Esophagus (tissue), 2 donors: ENCODE measurements around the gene APOC1. TPM values are rescaled to one million over a fixed set of nuclear protein-coding genes. Genes with fewer than 3 reads are reported as not detected.
"Not testable (repeated sequence)": the region's sequence is repeated elsewhere in the genome, so short reads cannot be mapped to it uniquely, and the experiment has no call there.

Experiments
- H3K27ac ChIP-seq, 2 donors: one replicate each; pipeline ENCODE4 v1.5.1; 2013; ENCODE audit warnings: low read depth in 2 of 2, mild to moderate bottlenecking in 2 of 2, inconsistent platforms in 1 of 2, low read length in 1 of 2, moderate library complexity in 1 of 2
- H3K27me3 ChIP-seq, 2 donors: one replicate each; pipeline ENCODE4 v1.6.1; 2013; ENCODE audit warnings: low read length in 2 of 2, control low read depth in 1 of 2, mild to moderate bottlenecking in 1 of 2; ENCODE audit not compliant: insufficient read depth in 2 of 2, control insufficient read depth in 1 of 2
- H3K36me3 ChIP-seq, 2 donors: one replicate each; pipeline ENCODE4 v1.6.1; 2013; ENCODE audit warnings: low read length in 1 of 2; ENCODE audit not compliant: control insufficient read depth in 2 of 2, insufficient read depth in 2 of 2
- H3K4me1 ChIP-seq, 2 donors: one replicate each; pipeline ENCODE4 v1.6.1; 2013; ENCODE audit warnings: low read length in 1 of 2; ENCODE audit not compliant: control insufficient read depth in 2 of 2, insufficient read depth in 2 of 2
- H3K4me3 ChIP-seq, 2 donors: one replicate each; pipeline ENCODE4 v1.5.1; 2013; ENCODE audit warnings: low read length in 2 of 2, mild to moderate bottlenecking in 2 of 2, low read depth in 1 of 2, moderate library complexity in 1 of 2
- H3K9me3 ChIP-seq, 2 donors: one replicate each; pipeline ENCODE4 v1.6.1; 2013; ENCODE audit warnings: mild to moderate bottlenecking in 2 of 2, low read depth in 1 of 2, low read length in 1 of 2, moderate library complexity in 1 of 2; ENCODE audit not compliant: control insufficient read depth in 2 of 2, insufficient read depth in 1 of 2
- WGBS, 2 donors: extraction: QIAGEN DNeasy Blood & Tissue Kit; methylation state at CpG; one replicate each; pipeline ENCODE4 v1.1.7; 2013; 5-methylcytosine and 5-hydroxymethylcytosine counted together
- polyA plus RNA-seq, 2 donors: library from polyadenylated mRNA; stranded (reverse); fragments of 200-250 nt; gene quantifications; one replicate each; pipeline ENCODE4 v1.2.3, GENCODE V29; 2013
- donor health status: healthy with polysubstance abuse.
- donor health status: Bipolar disorder and iron deficiency.

APOC1 gene
- 1 to 10 TPM; 2.0 to 2.2 TPM for polyA plus RNA-seq

- 8 to 9% methylated on average over 25 to 28 of the region's 28 CpGs for WGBS, 2 donors
- H3K4me3 ChIP-seq, result peak within 1 kb of the TSS; percentile 37 to 38
- H3K27ac ChIP-seq, H3K9me3 ChIP-seq, H3K4me1 ChIP-seq, H3K36me3 ChIP-seq, H3K27me3 ChIP-seq: not testable (repeated sequence)
Measured at GRCh38 chr19:44914433-44915206, at the start of gene APOC1. Gene APOC1, plus strand, starts transcription at chr19:44914608. Its CDS starts 284 bp downstream, at chr19:44914892.

- H3K36me3 ChIP-seq, result peaks cover 0 to 14% of the 10 kb centered on the region in 2 donors
- no peak overlapping the region for H3K27ac ChIP-seq
- H3K4me1 ChIP-seq, result peaks cover 5 to 6% of the 10 kb centered on the region in 2 donors
- H3K4me3 ChIP-seq, result no peak overlapping the region
- H3K27me3 ChIP-seq, result no peaks in the 10 kb centered on the region
- WGBS, 2 donors, result 93% methylated on average over 27 of the region's 27 CpGs
- no peaks in the 10 kb centered on the region for H3K9me3 ChIP-seq
Measured at GRCh38 chr19:44865196-44865767, 49.1 kb upstream of the APOC1 start.

DNA sequence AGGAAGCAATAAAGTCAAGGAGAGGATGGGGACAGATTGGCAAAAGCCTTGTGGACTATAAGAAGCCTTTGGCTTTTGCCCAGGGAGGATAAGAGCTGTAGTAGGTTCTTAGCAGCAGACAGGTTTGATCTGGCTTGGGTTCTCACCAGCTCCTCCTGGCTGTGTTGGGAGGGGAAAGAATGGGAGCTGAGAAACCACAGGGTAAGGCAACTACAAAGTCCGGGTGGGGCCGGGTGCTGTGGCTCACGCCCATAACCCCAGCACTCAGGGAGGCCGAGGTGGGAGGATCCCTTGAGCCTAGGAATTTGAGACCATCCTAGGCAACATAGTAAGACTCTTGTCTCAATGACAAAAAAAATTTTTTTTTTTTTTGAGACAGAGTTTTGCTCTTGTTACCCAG lies 47.7 kb upstream of the APOC1 start:
- Histone ChIP-seq H3K36me3 (peaks cover 0 to 16% of the 10 kb centered on the region in 2 donors), H3K4me3 (no peak overlapping the region), H3K9me3 (no peaks in the 10 kb centered on the region), H3K4me1 (peaks cover 5 to 6% of the 10 kb centered on the region in 2 donors), H3K27me3 (no peaks in the 10 kb centered on the region), H3K27ac (no peak overlapping the region)
- WGBS, 2 donors, result 81 to 88% methylated on average over 4 of the region's 4 CpGs

DNA sequence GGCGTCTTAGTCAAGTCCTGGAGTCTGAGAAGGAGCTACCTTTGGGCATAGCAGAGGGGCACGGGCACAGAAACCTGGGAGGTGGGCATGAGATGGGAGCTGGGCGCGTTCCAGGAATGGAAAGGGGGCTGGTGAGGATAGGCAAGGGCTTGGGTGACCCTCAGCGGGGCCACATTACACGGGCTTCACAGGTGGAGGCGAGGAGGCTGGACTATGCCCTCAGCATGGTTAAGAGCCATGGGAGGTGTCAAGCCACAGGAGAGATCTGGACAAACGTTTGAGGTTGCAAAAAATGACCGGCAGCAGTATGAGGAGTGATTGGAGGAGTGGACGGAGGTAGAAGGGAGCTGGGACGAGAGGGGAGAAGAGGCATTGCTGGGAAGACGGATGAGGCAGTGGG lies 46.8 kb upstream of the APOC1 start:
- Histone ChIP-seq H3K36me3 (peaks cover 0 to 22% of the 10 kb centered on the region in 2 donors), H3K27me3 (no peaks in the 10 kb centered on the region), H3K27ac (no peak overlapping the region), H3K4me1 (peaks cover 5 to 7% of the 10 kb centered on the region in 2 donors), H3K4me3 (no peak overlapping the region), H3K9me3 (no peaks in the 10 kb centered on the region)
- 88 to 89% methylated on average over 12 of the region's 12 CpGs for WGBS, 2 donors

DNA sequence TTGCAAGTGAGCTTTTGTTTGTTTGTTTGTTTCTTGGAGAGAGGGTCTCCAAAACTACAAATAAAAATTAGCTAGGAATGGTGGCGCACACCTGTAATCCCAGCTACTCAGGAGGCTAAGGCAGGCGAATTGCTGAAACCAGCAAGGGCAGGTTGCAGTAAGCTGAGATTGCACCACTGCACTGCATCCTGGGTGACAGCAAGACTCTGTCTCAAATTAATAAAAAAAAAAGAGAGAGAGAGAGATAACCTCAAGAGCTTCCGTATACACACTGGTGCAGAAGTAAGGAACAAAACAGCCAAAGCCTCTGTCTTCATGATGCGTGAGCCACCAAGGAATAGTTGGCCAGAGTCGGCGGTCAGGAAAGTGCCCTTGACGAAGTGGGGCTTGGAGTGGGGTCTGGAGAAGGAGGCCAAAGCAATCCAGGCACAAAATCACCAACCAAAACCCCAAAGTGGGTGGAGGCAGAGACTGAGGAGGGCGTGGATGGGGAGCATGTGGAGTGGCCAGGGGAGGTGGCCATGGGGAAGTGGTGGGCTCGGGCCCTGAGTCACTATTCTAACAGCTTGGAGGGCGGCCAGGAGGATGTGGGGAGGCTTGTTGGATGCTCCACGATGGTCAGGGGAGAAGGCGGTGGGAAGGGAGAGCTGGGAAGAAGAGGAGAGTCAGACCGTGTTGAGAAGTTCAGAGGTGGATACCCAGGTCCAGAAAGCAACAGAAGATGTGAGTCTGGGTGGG lies 44.5 kb upstream of the APOC1 start:
- peak overlapping the region in 1 of 2 donors; percentile 40 for H3K27ac ChIP-seq
- peaks cover 1 to 37% of the 10 kb centered on the region in 2 donors for H3K36me3 ChIP-seq
- 70 to 73% methylated on average over 13 of the region's 13 CpGs for WGBS, 2 donors
- H3K4me3 ChIP-seq, result no peak overlapping the region
- H3K4me1 ChIP-seq, result peaks cover 5 to 9% of the 10 kb centered on the region in 2 donors
- no peaks in the 10 kb centered on the region for H3K27me3 ChIP-seq
- H3K9me3 ChIP-seq, result no peaks in the 10 kb centered on the region

GRCh38 chr19:44871809-44872208 lies 42.6 kb upstream of the APOC1 start:
- peaks cover 6 to 36% of the 10 kb centered on the region in 2 donors for H3K36me3 ChIP-seq
- H3K27me3 ChIP-seq, result no peaks in the 10 kb centered on the region
- no peaks in the 10 kb centered on the region for H3K9me3 ChIP-seq
- 92 to 95% methylated on average over 14 of the region's 14 CpGs for WGBS, 2 donors
- no peak overlapping the region for H3K27ac ChIP-seq
- peaks cover 3 to 10% of the 10 kb centered on the region in 2 donors for H3K4me1 ChIP-seq
- no peak overlapping the region for H3K4me3 ChIP-seq

DNA sequence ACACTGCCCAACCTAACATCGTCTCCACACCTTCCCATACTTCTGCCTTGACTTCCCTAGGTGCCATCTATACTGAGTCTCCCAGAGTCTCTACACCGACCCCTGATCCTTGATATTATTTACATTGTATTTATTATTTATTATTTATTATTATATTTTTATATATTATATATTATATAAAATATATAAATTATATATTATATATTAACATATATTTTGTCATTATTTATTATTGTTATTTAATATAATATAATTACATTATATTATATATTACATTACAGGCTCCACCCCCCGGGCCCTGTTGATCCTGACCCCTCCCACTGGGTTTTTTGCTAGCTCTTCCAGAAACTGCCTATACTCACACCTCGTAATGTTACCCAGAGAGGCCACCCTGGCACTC lies 41.7 kb upstream of the APOC1 start:
- Histone ChIP-seq H3K36me3 (peaks cover 6 to 40% of the 10 kb centered on the region in 2 donors), H3K4me1 (peaks cover 0 to 13% of the 10 kb centered on the region in 2 donors), H3K27me3 (no peaks in the 10 kb centered on the region), H3K9me3 (no peaks in the 10 kb centered on the region), H3K4me3 (no peak overlapping the region), H3K27ac (no peak overlapping the region)
- WGBS, 2 donors, result 82 to 85% methylated on average over 4 of the region's 4 CpGs

GRCh38 chr19:44874317-44874716 lies 40.1 kb upstream of the APOC1 start:
- Histone ChIP-seq H3K4me3 (no peak overlapping the region), H3K4me1 (peaks cover 2 to 27% of the 10 kb centered on the region in 2 donors), H3K27me3 (no peaks in the 10 kb centered on the region), H3K9me3 (no peaks in the 10 kb centered on the region), H3K36me3 (peaks cover 6 to 46% of the 10 kb centered on the region in 2 donors), H3K27ac (no peak overlapping the region)
- 91 to 93% methylated on average over 16 of the region's 16 CpGs for WGBS, 2 donors

DNA sequence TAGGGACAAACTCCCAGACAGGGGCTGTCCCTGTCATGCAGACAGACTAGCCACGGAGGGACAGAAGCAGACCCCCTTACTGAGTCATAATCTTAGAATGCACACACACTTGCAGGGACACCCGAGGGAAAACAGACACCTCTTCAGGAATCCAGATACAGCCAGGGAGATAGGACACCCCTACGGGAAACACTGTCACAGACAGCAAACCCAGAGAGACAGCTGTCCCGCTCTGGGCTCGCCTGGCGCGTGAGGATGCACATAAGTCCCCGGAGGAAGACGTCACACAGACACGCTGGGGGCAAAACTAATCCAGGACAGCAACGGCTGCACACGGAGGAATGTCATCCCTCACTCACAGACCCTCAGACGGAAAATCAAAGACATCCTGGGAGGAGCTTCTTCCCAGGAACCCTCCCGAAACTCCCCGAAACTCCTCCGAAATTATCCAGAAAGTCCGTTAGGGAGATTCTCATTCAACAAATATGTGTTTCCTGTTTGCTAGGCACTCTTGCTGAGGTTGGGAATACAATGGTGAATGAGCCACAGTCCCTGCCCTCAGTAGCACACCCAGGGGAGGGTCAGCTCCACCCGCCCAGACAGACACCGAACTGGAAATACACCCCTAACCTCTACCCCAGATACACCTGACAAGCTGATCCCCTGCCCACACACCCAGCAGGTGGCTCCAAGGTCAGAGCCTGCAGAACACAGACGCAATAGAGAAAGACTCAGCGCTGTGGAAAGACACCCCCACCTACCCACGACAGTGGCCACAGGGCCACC lies 38.5 kb upstream of the APOC1 start:
- no peaks in the 10 kb centered on the region for H3K27me3 ChIP-seq
- WGBS, 2 donors, result 68 to 75% methylated on average over 22 of the region's 22 CpGs
- peak overlapping the region; percentile 76 to 80 for H3K27ac ChIP-seq
- peaks cover 3 to 31% of the 10 kb centered on the region in 2 donors for H3K4me1 ChIP-seq
- peaks cover 6 to 46% of the 10 kb centered on the region in 2 donors for H3K36me3 ChIP-seq
- H3K4me3 ChIP-seq, result no peak overlapping the region
- no peaks in the 10 kb centered on the region for H3K9me3 ChIP-seq
